ENCODE measurements around the gene TRIP12. TPM values are rescaled to one million over a fixed set of nuclear protein-coding genes. Genes with fewer than 3 reads are reported as not detected.

Gene TRIP12
- total RNA-seq, 1 experiment from 2014 or later: 166 TPM

DNA sequence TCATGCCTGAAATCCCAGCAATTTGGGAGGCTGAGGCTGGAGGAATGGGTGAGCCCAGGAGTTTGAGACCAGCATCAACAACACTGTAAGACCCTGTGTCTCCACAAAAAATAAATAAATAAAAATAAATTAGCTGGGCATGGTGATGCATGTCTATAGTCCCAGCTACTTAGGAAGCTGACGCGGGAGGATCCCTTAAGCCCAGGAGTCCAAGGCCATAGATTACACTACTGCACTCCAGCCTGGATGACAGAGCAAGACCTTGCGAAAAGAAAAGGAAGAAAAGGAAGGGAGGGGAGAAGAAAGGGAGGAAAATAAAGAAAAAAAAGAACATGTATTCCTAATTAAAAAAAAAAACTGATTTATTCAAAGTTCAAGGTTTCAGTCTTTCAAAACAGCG is 78.2 kb downstream of the TRIP12 start:
- H2BK12ac ChIP-seq (ENCODE audit: insufficient read length, low read depth, low read length): no peak overlapping the region
- no peak overlapping the region for H3K4ac ChIP-seq (ENCODE audit: low read depth, low read length)
- no peak overlapping the region for H3K9ac ChIP-seq (ENCODE audit: extremely low read depth, insufficient read length, low read length)
- no peaks in the 10 kb centered on the region for H4K20me1 ChIP-seq (ENCODE audit: control insufficient read depth, insufficient read depth, insufficient read length)
- no peak overlapping the region for H2BK20ac ChIP-seq (ENCODE audit: low read depth, low read length, poor library complexity, severe bottlenecking)
- Mint-ChIP-seq H3K4me1 (peaks cover 3 to 6% of the 10 kb centered on the region in 2 experiments; a peak in 2 of 4 replicates), H3K27me3 (ENCODE audit: low read depth) (no peaks in the 10 kb centered on the region), H3K27ac (peak overlapping the region in 2 of 3 experiments; percentile 31 to 57; a peak in 3 of 7 replicates), H3K36me3 (ENCODE audit: insufficient read depth in 1 of 3, low read depth in 3 of 3) (peaks cover 4 to 26% (median 17%) of the 10 kb centered on the region in 3 experiments; a peak in 6 of 7 replicates), H3K9me3 (no peaks in the 10 kb centered on the region), H3K4me3 (no peak overlapping the region)
- no peak for DNase-seq
- no peak overlapping the region for H3K56ac ChIP-seq (ENCODE audit: insufficient read length, low read depth, low read length)
- no peak overlapping the region for H4K5ac ChIP-seq (ENCODE audit: insufficient read length, low read depth, low read length)
- H3K4me1 ChIP-seq (ENCODE audit: insufficient read depth, low read length): no peaks in the 10 kb centered on the region
- no peak overlapping the region for H4K8ac ChIP-seq (replicated peaks; ENCODE audit: insufficient read length, low read depth, low read length)
- H3K23me2 ChIP-seq (ENCODE audit: insufficient read length, low read depth, low read length, poor library complexity, severe bottlenecking): no peaks in the 10 kb centered on the region
- H4K91ac ChIP-seq (ENCODE audit: insufficient read length, low read depth, low read length): no peak overlapping the region
- H2AK5ac ChIP-seq (ENCODE audit: insufficient read length, low read length): no peak overlapping the region
- H3K79me2 ChIP-seq (ENCODE audit: insufficient read depth, low read length): no peaks in the 10 kb centered on the region
- no peak overlapping the region for H3T11ph ChIP-seq (ENCODE audit: low read length)
- no peak overlapping the region for H3K18ac ChIP-seq (ENCODE audit: insufficient read length, low read depth, low read length)
- no peaks in the 10 kb centered on the region for H3K9me3 ChIP-seq (ENCODE audit: control insufficient read depth, low read depth, low read length)
- no peak overlapping the region for H3K4me2 ChIP-seq (ENCODE audit: insufficient read depth, insufficient read length, low read length)
- no peaks in the 10 kb centered on the region for H3K79me1 ChIP-seq (ENCODE audit: insufficient read depth, low read depth, low read length, poor library complexity, severe bottlenecking)
- no peak overlapping the region for H3K23ac ChIP-seq (ENCODE audit: insufficient read length, low read depth, low read length)
- no peak overlapping the region for H2BK15ac ChIP-seq (ENCODE audit: low read depth, low read length)
- no peaks in the 10 kb centered on the region for H3K27me3 ChIP-seq (ENCODE audit: insufficient read depth, low read length)
- no peak overlapping the region for H3K14ac ChIP-seq (ENCODE audit: insufficient read depth, low read length)
- H3K27ac ChIP-seq (ENCODE audit: insufficient read length, low read depth, low read length): no peak overlapping the region
- H2AFZ ChIP-seq (ENCODE audit: low read length): no peak overlapping the region
- no peak overlapping the region for H2BK5ac ChIP-seq (ENCODE audit: insufficient read length, low read length)
- TF ChIP-seq, protein P1, sequence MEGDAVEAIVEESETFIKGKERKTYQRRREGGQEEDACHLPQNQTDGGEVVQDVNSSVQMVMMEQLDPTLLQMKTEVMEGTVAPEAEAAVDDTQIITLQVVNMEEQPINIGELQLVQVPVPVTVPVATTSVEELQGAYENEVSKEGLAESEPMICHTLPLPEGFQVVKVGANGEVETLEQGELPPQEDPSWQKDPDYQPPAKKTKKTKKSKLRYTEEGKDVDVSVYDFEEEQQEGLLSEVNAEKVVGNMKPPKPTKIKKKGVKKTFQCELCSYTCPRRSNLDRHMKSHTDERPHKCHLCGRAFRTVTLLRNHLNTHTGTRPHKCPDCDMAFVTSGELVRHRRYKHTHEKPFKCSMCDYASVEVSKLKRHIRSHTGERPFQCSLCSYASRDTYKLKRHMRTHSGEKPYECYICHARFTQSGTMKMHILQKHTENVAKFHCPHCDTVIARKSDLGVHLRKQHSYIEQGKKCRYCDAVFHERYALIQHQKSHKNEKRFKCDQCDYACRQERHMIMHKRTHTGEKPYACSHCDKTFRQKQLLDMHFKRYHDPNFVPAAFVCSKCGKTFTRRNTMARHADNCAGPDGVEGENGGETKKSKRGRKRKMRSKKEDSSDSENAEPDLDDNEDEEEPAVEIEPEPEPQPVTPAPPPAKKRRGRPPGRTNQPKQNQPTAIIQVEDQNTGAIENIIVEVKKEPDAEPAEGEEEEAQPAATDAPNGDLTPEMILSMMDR (conservative IDR thresholded peaks at IDR 0.05): no peak
- no CpG with 5 or more reads among the region's 4 CpGs for WGBS (ENCODE audit: extremely low coverage, insufficient read length, low lambda C conversion rate)
- no peak overlapping the region for H2BK120ac ChIP-seq (ENCODE audit: low read depth, low read length, poor library complexity, severe bottlenecking)

Measured in H9 (cell line).